Measurements from ENCODE around the gene SCN5A.

DNA sequence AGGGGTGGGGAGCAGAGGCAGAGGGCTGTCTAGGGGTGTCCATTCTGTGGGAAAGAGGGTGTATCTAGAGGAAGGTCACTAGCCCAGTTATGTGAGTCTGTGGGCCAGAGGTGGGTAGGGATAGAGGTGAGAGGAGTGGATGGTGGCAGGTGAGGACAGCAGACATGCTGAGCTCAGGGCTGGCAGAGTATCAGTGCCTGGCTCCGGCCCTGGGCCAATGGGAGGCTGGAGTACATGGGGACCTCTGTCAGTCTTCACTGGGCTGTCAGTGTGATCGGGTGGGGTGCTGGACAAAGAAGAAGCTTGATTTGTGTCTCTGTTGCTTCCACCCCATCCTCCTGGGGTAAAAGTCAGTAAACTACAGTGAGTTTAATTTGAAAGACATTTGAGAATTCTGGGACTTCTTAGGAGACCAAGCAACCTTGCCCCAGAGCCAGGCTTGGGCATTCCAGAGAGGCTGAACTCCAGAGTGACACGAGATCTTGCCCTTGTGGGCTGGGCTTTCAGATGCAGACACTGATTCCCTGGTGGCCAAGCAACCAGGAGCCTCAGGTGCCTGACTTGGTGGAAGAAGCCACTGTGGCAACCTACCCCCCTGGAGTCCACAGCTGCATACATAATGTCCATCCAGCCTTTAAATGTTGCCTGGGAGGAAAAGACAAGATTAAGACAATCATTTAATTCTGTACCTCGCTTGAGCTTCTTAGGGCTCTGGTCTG is 92.7 kb downstream of the SCN5A start:
- TF ChIP-seq MED13 (CRISPR knock-in tag; IDR thresholded peaks at IDR 0.05) (no peak), LCORL (IDR thresholded peaks at IDR 0.05) (no peak), LCORL (CRISPR knock-in tag; IDR thresholded peaks at IDR 0.05) (no peak), ELF4 (CRISPR knock-in tag; IDR thresholded peaks at IDR 0.05; ENCODE audit: borderline replicate concordance) (no peak), HINFP (CRISPR knock-in tag; IDR thresholded peaks at IDR 0.05; ENCODE audit: low read depth) (no peak), ZNF703 (CRISPR knock-in tag; IDR thresholded peaks at IDR 0.05; ENCODE audit: borderline replicate concordance) (no peak)
- TF ChIP-seq, protein P1, sequence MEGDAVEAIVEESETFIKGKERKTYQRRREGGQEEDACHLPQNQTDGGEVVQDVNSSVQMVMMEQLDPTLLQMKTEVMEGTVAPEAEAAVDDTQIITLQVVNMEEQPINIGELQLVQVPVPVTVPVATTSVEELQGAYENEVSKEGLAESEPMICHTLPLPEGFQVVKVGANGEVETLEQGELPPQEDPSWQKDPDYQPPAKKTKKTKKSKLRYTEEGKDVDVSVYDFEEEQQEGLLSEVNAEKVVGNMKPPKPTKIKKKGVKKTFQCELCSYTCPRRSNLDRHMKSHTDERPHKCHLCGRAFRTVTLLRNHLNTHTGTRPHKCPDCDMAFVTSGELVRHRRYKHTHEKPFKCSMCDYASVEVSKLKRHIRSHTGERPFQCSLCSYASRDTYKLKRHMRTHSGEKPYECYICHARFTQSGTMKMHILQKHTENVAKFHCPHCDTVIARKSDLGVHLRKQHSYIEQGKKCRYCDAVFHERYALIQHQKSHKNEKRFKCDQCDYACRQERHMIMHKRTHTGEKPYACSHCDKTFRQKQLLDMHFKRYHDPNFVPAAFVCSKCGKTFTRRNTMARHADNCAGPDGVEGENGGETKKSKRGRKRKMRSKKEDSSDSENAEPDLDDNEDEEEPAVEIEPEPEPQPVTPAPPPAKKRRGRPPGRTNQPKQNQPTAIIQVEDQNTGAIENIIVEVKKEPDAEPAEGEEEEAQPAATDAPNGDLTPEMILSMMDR (CRISPR knock-in tag; IDR thresholded peaks at IDR 0.05) = no peak
